GM12878 (cell line): ENCODE results near the gene ADAMTS17. TPM values are rescaled to one million over a fixed set of nuclear protein-coding genes. Genes with fewer than 3 reads are reported as not detected.
A peak's percentile ranks its signal among the peaks of the same experiment; 100 is the strongest.

ENCODE experiments used
- BHLHE40 ChIP-seq, 2 experiments: fragments of 450-650 bp in 1 of 2; IDR thresholded peaks; 2 replicates each; pipeline ENCODE4 v1.6.1; 2011 to 2017; ENCODE audit warnings: low read depth in 2 of 2, borderline replicate concordance in 1 of 2, improper control_type of control experiment in 1 of 2, low read length in 1 of 2, mild to moderate bottlenecking in 1 of 2
- CBFB ChIP-seq: IDR thresholded peaks from 2 replicates; pipeline ENCODE4 v1.6.1; 2016; ENCODE audit warnings: antibody characterized with exemption, low read depth
- CEBPB ChIP-seq, 2 experiments: fragments of 150-350 bp in 1 of 2; IDR thresholded peaks; 2 replicates each; pipeline ENCODE4 v1.6.1; 2012 to 2014; ENCODE audit warnings: low read depth in 2 of 2, low read length in 2 of 2, borderline replicate concordance in 1 of 2, inconsistent platforms in 1 of 2
- CHD4 ChIP-seq: fragments of 200-600 bp; sonication (generic); IDR thresholded peaks from 2 replicates; pipeline ENCODE4 v1.6.1; 2016; ENCODE audit warnings: mild to moderate bottlenecking
- CREB1 ChIP-seq: IDR thresholded peaks from 2 replicates; pipeline ENCODE4 v1.6.1; 2012; ENCODE audit warnings: low read depth, mild to moderate bottlenecking, inconsistent platforms
- EED ChIP-seq: sonication (generic); IDR thresholded peaks from 2 replicates; pipeline ENCODE4 v1.6.1; 2016; ENCODE audit warnings: antibody characterized with exemption, low read depth
- IRF4 ChIP-seq: IDR thresholded peaks from 2 replicates; pipeline ENCODE4 v1.6.1; 2011; ENCODE audit warnings: low read depth, low read length
- JUND ChIP-seq: IDR thresholded peaks from 2 replicates; pipeline ENCODE4 v1.6.1; 2012; ENCODE audit warnings: low read depth, mild to moderate bottlenecking, low read length, improper control_type of control experiment, moderate library complexity
- MEF2B ChIP-seq: fragments of 450-650 bp; IDR thresholded peaks from 2 replicates; pipeline ENCODE4 v1.6.1; 2018; ENCODE audit warnings: mild to moderate bottlenecking, moderate library complexity; ENCODE audit not compliant: partially characterized antibody, poor library complexity, severe bottlenecking
- MYC ChIP-seq: IDR thresholded peaks from 2 replicates; pipeline ENCODE4 v1.6.1; 2011; ENCODE audit warnings: mild to moderate bottlenecking, low read length, moderate library complexity, inconsistent platforms; ENCODE audit not compliant: insufficient read depth, insufficient replicate concordance, insufficient read length, severe bottlenecking
- NR2C1 ChIP-seq: fragments of 450-650 bp; IDR thresholded peaks from 2 replicates; pipeline ENCODE4 v1.6.1; 2017; ENCODE audit warnings: antibody characterized with exemption, mild to moderate bottlenecking, moderate library complexity
- NRF1 ChIP-seq: conservative IDR thresholded peaks from 2 replicates; pipeline ENCODE4 v1.6.1; 2011; ENCODE audit warnings: mild to moderate bottlenecking, low read depth, low read length, improper control_type of control experiment
- POLR2A ChIP-seq: IDR thresholded peaks from 2 replicates; pipeline ENCODE4 v1.6.1; 2011; ENCODE audit warnings: low read depth, mild to moderate bottlenecking, low read length
- RAD21 ChIP-seq: IDR thresholded peaks from 2 replicates; pipeline ENCODE4 v1.6.1; 2011; ENCODE audit warnings: mild to moderate bottlenecking, low read depth, low read length, moderate library complexity; ENCODE audit not compliant: insufficient read depth
- SMC3 ChIP-seq: IDR thresholded peaks from 2 replicates; pipeline ENCODE4 v1.6.1; 2011; ENCODE audit warnings: low read length, improper control_type of control experiment, borderline replicate concordance
- SP1 ChIP-seq: IDR thresholded peaks from one replicate; pipeline ENCODE4 v1.6.1; 2011; ENCODE audit warnings: low read depth, low read length
- SRF ChIP-seq, 2 experiments: IDR thresholded peaks; 2 replicates each; pipeline ENCODE4 v1.6.1; 2011; ENCODE audit warnings: low read depth in 2 of 2, low read length in 2 of 2, mild to moderate bottlenecking in 1 of 2, moderate library complexity in 1 of 2
- STAT3 ChIP-seq: IDR thresholded peaks from 2 replicates; pipeline ENCODE4 v1.6.1; 2011; ENCODE audit warnings: low read depth, low read length, improper control_type of control experiment
- YY1 ChIP-seq: IDR thresholded peaks from 2 replicates; pipeline ENCODE4 v1.6.1; 2011; ENCODE audit warnings: low read depth, mild to moderate bottlenecking, low read length
- ZNF622 ChIP-seq: fragments of 450-650 bp; IDR thresholded peaks from 2 replicates; pipeline ENCODE4 v1.6.1; 2017; ENCODE audit warnings: mild to moderate bottlenecking, inconsistent platforms
- polyA plus RNA-seq, 11 experiments: library from polyadenylated mRNA; depleted of rRNA in 4 of 11; unstranded in 6 of 11; stranded (reverse) in 5 of 11; fragments of >200 nt; fragmentation: Nextera tagmentation in 4 of 11; fragmentation: Illumina TruSeq in 1 of 11; extraction: Ambion mirVana in 4 of 11; extraction: Trizol in 1 of 11; gene quantifications; 1 replicate in 1 of 11; 2 replicates in 10 of 11; pipeline versions ENCODE4 v1.2.1 to v1.2.3, GENCODE V29; 2011 to 2016; ENCODE audit warnings: inconsistent platforms in 2 of 11, missing spikeins in 2 of 11, low read depth in 1 of 11
- total RNA-seq, 4 experiments: library from RNA; depleted of rRNA in 3 of 4; stranded (reverse); fragments of >200 nt in 3 of 4; fragmentation: Illumina TruSeq in 1 of 4; extraction: Trizol in 1 of 4; gene quantifications; 2 replicates each; pipeline versions ENCODE4 v1.2.1 to v1.2.3, GENCODE V29; 2013 to 2021
- TF ChIP-seq, protein P1 (sequence below), 3 experiments: IDR thresholded peaks in 2 of 3; conservative IDR thresholded peaks in 1 of 3; 2 replicates each; pipeline ENCODE4 v1.5.1; 2011; ENCODE audit warnings: low read depth in 3 of 3, low read length in 3 of 3, mild to moderate bottlenecking in 3 of 3, control low read depth in 2 of 3, moderate library complexity in 2 of 3, inconsistent platforms in 1 of 3, mixed read lengths in 1 of 3; ENCODE audit not compliant: control insufficient read depth in 2 of 3, insufficient read depth in 1 of 3; ENCODE audit errors: extremely low read depth in 1 of 3
- TF ChIP-seq, protein P2 (sequence below): IDR thresholded peaks from 2 replicates; pipeline ENCODE4 v1.6.1; 2011; ENCODE audit warnings: low read depth, low read length, improper control_type of control experiment, borderline replicate concordance
- TF ChIP-seq, protein P3 (sequence below): IDR thresholded peaks from 2 replicates; pipeline ENCODE4 v1.6.1; 2011; ENCODE audit warnings: low read depth, mild to moderate bottlenecking, low read length, moderate library complexity, borderline replicate concordance; ENCODE audit errors: extremely low read depth

The ADAMTS17 gene
- total and polyA plus RNA-seq, 10 of the 15 experiments (the other 5 are each of a cell fraction or from before 2014, with no cell fraction given): 0.04 to 0.50 (median 0.10) TPM; not detected in 4

DNA sequence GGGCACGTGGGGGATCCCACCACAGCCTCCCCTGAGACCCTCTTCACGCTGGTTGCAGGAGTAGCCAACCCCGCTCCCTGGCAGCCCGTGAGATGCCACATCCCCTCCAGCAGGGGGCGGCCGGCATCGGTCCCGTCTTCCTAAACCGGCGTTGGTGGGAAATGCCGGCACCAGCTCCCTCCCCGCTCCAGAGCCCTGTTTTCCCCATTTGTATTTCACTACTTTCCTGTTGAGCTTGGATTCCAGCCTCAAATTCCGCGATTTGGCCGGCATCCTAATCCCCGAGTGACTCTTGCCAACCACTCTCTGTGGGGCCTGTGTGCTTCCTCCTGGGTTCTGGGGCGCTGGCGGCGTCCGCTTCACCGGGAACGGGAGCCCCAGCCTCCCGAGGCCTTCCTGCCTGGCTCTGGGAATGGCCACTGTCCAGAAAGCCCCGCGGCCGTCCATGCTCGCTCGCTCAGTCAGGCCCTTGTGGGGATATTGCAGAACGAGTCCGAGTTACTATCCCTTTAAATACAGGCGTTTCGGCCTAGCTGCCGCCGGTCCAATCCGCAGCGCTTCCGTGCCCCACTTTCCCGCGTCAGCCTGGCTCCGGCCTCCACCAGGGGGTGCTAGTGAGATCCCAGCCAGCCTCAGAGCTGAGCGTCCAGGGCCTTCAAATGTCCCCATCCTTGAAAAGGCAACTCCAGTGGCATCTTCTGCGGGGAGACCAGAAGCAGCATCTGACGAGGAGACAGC lies 8.1 kb upstream of the ADAMTS17 start (continued):
- TF ChIP-seq, protein P1, sequence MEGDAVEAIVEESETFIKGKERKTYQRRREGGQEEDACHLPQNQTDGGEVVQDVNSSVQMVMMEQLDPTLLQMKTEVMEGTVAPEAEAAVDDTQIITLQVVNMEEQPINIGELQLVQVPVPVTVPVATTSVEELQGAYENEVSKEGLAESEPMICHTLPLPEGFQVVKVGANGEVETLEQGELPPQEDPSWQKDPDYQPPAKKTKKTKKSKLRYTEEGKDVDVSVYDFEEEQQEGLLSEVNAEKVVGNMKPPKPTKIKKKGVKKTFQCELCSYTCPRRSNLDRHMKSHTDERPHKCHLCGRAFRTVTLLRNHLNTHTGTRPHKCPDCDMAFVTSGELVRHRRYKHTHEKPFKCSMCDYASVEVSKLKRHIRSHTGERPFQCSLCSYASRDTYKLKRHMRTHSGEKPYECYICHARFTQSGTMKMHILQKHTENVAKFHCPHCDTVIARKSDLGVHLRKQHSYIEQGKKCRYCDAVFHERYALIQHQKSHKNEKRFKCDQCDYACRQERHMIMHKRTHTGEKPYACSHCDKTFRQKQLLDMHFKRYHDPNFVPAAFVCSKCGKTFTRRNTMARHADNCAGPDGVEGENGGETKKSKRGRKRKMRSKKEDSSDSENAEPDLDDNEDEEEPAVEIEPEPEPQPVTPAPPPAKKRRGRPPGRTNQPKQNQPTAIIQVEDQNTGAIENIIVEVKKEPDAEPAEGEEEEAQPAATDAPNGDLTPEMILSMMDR (IDR thresholded peaks at IDR 0.05 in 2 of 3, conservative IDR thresholded peaks at IDR 0.05 in 1 of 3; ENCODE audit: control insufficient read depth in 2 of 3, extremely low read depth in 1 of 3, insufficient read depth in 1 of 3, low read depth in 3 of 3, low read length in 3 of 3): peak; percentile 49 to 72 (median 68)
- TF ChIP-seq MYC: no peak
- TF ChIP-seq MEF2B: no peak
- TF ChIP-seq NR2C1: no peak
- no peak for TF ChIP-seq BHLHE40 (IDR thresholded peaks at IDR 0.05; ENCODE audit: borderline replicate concordance in 1 of 2, low read depth in 2 of 2, low read length in 1 of 2)
- TF ChIP-seq, protein P2, sequence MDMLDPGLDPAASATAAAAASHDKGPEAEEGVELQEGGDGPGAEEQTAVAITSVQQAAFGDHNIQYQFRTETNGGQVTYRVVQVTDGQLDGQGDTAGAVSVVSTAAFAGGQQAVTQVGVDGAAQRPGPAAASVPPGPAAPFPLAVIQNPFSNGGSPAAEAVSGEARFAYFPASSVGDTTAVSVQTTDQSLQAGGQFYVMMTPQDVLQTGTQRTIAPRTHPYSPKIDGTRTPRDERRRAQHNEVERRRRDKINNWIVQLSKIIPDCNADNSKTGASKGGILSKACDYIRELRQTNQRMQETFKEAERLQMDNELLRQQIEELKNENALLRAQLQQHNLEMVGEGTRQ: no peak
- peak; percentile 43 for TF ChIP-seq RAD21
- TF ChIP-seq IRF4: no peak
- peak; percentile 36; the same call in 1 of the 2 replicates for TF ChIP-seq SMC3
- 0 out of 2 replicates have a peak, but pooled peaks have one; percentile 36 for TF ChIP-seq EED
- TF ChIP-seq JUND: no peak
- TF ChIP-seq SRF (IDR thresholded peaks at IDR 0.05; ENCODE audit: low read depth in 2 of 2, low read length in 2 of 2): no peak
- no peak for TF ChIP-seq STAT3
- peak; percentile 41; the same call in 1 of the 2 replicates for TF ChIP-seq YY1
- TF ChIP-seq, protein P3, sequence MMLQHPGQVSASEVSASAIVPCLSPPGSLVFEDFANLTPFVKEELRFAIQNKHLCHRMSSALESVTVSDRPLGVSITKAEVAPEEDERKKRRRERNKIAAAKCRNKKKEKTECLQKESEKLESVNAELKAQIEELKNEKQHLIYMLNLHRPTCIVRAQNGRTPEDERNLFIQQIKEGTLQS: no peak
- no peak for TF ChIP-seq ZNF622
- TF ChIP-seq NRF1: no peak
- no peak for TF ChIP-seq CEBPB (IDR thresholded peaks at IDR 0.05; ENCODE audit: borderline replicate concordance in 1 of 2, low read depth in 2 of 2, low read length in 2 of 2)
- peak; percentile 39 for TF ChIP-seq SP1
- TF ChIP-seq POLR2A: no peak
- no peak for TF ChIP-seq CBFB
- peak; percentile 70 for TF ChIP-seq CREB1
- TF ChIP-seq CHD4: no peak
